Ishikawa (cell line): Measurements from ENCODE around the gene HSD17B1.

Experiments
- CEBPB ChIP-seq: IDR thresholded peaks from 2 replicates; pipeline ENCODE4 v1.6.1; 2012
- CREB1 ChIP-seq: IDR thresholded peaks from 2 replicates; pipeline ENCODE4 v1.6.1; 2012; ENCODE audit warnings: low read depth
- EGR1 ChIP-seq: IDR thresholded peaks from 2 replicates; pipeline ENCODE4 v1.6.1; 2012
- EP300 ChIP-seq: IDR thresholded peaks from 2 replicates; pipeline ENCODE4 v1.6.1; 2012; ENCODE audit warnings: borderline replicate concordance
- FOXM1 ChIP-seq: IDR thresholded peaks from 2 replicates; pipeline ENCODE4 v1.6.1; 2012; ENCODE audit warnings: low read depth, borderline replicate concordance
- NFIC ChIP-seq: IDR thresholded peaks from 2 replicates; pipeline ENCODE4 v1.6.1; 2012
- RAD21 ChIP-seq: IDR thresholded peaks from 2 replicates; pipeline ENCODE4 v1.6.1; 2012; ENCODE audit warnings: low read depth
- TAF1 ChIP-seq: IDR thresholded peaks from 2 replicates; pipeline ENCODE4 v1.6.1; 2012; ENCODE audit warnings: low read depth, mild to moderate bottlenecking
- TCF12 ChIP-seq: IDR thresholded peaks from 2 replicates; pipeline ENCODE4 v1.6.1; 2012; ENCODE audit warnings: low read depth
- TEAD4 ChIP-seq: IDR thresholded peaks from 2 replicates; pipeline ENCODE4 v1.6.1; 2012
- YY1 ChIP-seq: IDR thresholded peaks from 2 replicates; pipeline ENCODE4 v1.6.1; 2012; ENCODE audit warnings: low read depth
- ZBTB7A ChIP-seq: IDR thresholded peaks from 2 replicates; pipeline ENCODE4 v1.6.1; 2012; ENCODE audit warnings: low read depth
- TF ChIP-seq, protein P1 (sequence below): IDR thresholded peaks from 2 replicates; pipeline ENCODE4 v1.6.1; 2012
- TF ChIP-seq, protein P2 (sequence below): IDR thresholded peaks from 2 replicates; pipeline ENCODE4 v1.6.1; 2012; ENCODE audit warnings: low read depth, mild to moderate bottlenecking
- TF ChIP-seq, protein P3 (sequence below): IDR thresholded peaks from 2 replicates; pipeline ENCODE4 v1.6.1; 2012

HSD17B1 gene

DNA sequence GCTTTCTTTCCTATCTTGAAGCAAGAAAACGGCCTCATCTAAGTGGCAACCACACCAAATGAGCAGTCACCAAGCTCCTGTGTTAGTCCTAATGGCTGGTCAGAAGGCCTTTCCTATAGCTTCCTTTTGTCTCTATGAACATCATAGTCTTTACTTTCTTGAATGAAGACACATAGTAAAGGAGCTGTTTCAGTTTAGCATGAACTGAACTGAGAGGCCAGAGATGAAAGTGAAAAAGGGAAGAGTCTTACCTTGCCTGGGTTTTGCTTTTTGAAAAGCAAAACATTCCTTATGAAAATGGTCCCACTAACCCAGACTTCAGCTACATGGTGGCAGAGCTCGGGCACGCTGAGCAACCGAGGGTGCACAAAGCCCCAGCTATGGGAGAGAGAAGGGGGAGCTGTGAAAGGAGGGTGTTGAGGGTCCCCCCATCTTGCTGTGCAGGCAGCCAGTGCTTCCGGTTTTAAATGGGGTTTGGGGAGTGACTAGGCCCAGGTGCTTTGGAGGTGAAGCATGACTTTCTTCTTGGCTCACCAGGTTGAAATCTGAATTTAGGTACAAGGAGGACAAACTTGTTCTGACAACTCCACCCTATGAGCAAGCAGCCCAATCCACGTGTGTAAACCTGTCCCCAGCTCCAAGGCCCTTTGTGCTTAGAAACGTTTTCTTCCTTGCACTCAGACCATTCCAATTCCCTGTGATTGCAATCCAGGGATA, 33.9 kb downstream of the HSD17B1 start:
- TF ChIP-seq, protein P1, sequence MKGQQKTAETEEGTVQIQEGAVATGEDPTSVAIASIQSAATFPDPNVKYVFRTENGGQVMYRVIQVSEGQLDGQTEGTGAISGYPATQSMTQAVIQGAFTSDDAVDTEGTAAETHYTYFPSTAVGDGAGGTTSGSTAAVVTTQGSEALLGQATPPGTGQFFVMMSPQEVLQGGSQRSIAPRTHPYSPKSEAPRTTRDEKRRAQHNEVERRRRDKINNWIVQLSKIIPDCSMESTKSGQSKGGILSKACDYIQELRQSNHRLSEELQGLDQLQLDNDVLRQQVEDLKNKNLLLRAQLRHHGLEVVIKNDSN = no peak
- no peak for TF ChIP-seq ZBTB7A
- no peak for TF ChIP-seq NFIC
- TF ChIP-seq, protein P2, sequence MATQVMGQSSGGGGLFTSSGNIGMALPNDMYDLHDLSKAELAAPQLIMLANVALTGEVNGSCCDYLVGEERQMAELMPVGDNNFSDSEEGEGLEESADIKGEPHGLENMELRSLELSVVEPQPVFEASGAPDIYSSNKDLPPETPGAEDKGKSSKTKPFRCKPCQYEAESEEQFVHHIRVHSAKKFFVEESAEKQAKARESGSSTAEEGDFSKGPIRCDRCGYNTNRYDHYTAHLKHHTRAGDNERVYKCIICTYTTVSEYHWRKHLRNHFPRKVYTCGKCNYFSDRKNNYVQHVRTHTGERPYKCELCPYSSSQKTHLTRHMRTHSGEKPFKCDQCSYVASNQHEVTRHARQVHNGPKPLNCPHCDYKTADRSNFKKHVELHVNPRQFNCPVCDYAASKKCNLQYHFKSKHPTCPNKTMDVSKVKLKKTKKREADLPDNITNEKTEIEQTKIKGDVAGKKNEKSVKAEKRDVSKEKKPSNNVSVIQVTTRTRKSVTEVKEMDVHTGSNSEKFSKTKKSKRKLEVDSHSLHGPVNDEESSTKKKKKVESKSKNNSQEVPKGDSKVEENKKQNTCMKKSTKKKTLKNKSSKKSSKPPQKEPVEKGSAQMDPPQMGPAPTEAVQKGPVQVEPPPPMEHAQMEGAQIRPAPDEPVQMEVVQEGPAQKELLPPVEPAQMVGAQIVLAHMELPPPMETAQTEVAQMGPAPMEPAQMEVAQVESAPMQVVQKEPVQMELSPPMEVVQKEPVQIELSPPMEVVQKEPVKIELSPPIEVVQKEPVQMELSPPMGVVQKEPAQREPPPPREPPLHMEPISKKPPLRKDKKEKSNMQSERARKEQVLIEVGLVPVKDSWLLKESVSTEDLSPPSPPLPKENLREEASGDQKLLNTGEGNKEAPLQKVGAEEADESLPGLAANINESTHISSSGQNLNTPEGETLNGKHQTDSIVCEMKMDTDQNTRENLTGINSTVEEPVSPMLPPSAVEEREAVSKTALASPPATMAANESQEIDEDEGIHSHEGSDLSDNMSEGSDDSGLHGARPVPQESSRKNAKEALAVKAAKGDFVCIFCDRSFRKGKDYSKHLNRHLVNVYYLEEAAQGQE = no peak
- no peak for TF ChIP-seq TAF1
- TF ChIP-seq FOXM1 = no peak
- TF ChIP-seq TCF12 = no peak
- no peak for TF ChIP-seq TEAD4
- TF ChIP-seq CEBPB = no peak
- no peak for TF ChIP-seq EGR1
- TF ChIP-seq, protein P3, sequence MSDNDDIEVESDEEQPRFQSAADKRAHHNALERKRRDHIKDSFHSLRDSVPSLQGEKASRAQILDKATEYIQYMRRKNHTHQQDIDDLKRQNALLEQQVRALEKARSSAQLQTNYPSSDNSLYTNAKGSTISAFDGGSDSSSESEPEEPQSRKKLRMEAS = no peak
- no peak for TF ChIP-seq EP300
- no peak for TF ChIP-seq RAD21
- no peak for TF ChIP-seq YY1
- TF ChIP-seq CREB1 = no peak

DNA sequence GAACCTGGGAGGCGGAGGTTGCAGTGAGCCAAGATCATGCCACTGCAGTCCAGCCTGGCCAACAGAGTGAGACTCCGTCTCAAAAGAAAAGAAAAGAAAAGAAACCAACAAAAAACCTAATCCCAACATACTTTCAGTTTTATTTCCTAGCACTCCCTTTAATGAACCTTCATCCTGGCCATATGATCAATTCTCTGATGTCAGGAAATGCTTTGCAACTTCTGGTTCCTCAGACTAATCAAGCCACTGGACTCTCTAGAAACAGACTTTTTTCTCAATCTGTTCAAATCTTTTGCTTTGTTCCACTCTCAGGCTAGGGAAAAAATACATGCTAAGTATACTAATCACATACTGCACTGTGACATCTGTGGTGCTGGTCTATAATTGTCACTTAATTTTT, 38.2 kb downstream of the HSD17B1 start:
- TF ChIP-seq CREB1 (no peak), YY1 (no peak)
- TF ChIP-seq, protein P1 = no peak

DNA sequence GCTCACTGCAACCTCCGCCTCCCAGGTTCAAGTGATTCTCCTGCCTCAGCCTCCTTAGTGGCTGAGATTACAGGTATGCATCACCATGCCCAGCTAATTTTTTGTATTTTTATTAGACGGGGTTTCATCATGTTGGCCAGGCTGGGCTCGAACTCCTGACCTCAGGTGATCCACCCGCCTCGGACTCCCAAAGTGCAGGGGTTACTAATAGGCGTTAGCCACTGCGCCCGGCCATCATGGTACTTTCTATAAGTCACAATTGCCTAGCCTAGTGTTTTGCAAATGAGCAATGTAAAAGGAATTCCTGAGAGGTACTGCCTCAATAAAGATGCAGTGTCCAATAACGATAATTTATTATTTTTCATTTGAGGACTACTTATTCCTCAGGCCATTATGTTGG, 38.7 kb downstream of the HSD17B1 start:
- TF ChIP-seq NFIC = no peak

DNA sequence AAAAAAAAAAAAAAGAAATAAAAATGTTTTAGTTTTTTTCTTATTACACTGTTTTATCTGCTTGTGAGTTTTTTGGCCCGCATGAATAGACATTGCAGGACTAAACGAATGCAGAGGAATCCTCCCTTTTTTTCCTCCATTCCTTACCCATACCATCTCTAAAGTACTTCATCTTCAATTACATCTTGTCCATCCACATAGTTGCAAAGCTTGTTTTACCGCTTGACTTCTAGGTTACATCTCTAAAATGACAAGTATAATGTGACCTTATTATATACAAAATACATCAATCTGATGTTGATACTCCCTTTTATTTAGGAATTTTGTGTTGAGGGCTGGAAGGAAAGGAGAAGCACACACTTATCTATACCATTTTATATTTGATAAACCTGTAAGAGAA, 43.7 kb downstream of the HSD17B1 start:
- TF ChIP-seq EGR1 (no peak), TAF1 (no peak), CEBPB (no peak), NFIC (no peak), EP300 (no peak), CREB1 (no peak), YY1 (no peak), TEAD4 (no peak)
- TF ChIP-seq, protein P3 = no peak
- TF ChIP-seq, protein P1 = no peak
- TF ChIP-seq, protein P2 = no peak

DNA sequence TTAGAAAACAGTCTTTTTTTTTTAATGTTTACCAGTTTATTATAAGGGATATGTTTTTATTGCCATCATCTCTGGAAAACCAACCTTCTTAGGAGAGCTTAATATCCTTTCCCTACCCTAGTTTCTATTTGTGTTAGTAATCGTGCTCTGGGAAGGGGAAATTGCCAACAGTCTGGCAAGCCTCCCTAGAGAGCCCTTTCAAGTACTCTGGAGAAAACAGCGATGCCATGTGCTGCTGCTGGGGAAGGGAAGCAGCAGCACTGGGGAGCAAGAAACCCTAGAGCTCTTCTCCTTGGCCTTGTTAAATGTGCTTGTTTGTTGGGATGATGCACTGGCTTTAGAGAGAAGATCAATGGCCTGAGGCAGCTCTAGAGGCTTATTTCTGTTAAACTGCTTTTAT, 46.2 kb downstream of the HSD17B1 start:
- TF ChIP-seq TAF1 (no peak), EGR1 (no peak)

DNA sequence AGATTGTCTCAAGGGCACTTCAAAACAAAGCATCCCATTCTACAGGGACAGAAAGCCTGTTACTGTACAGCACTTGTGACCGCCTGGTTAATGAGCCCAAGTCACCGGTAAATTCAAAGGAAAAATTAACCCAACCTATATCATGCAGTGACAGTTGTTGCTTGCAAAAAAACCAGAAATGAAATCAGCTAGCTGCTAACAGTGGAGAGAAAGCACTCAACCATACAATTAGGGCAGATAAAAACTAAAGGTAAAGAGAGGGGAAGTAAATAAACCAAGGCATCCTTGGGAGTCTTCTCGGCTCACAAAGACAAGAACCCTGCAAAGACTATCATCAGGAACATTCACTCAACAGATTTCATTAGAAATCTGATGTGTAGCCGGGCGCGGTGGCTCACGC, 50.6 kb downstream of the HSD17B1 start:
- no peak for TF ChIP-seq ZBTB7A
- no peak for TF ChIP-seq FOXM1
- TF ChIP-seq TCF12 = no peak
- TF ChIP-seq, protein P2 = no peak
